Lung (tissue), 12 donors: ENCODE results near the gene TOR4A. TPM values are rescaled to one million over a fixed set of nuclear protein-coding genes. Genes with fewer than 3 reads are reported as not detected.

Source experiments
- ATAC-seq: fragments of 200-7000 bp; cut with Tn5 transposase; one replicate; pipeline ENCODE4 v1.9.1; 2020; ENCODE audit warnings: moderate number of reproducible peaks; ENCODE audit not compliant: insufficient read depth, low FRiP score
- DNase-seq, 3 donors: peaks; one replicate each; pipeline ENCODE4 v3.0.0-alpha.2; 2013 to 2017
- H3K27ac ChIP-seq, 2 donors: one replicate each; pipeline ENCODE4 v1.5.1; 2013; ENCODE audit warnings: mild to moderate bottlenecking in 2 of 2, moderate library complexity in 2 of 2, control low read depth in 1 of 2, inconsistent platforms in 1 of 2, low read depth in 1 of 2, low read length in 1 of 2
- H3K27me3 ChIP-seq, 3 donors: one replicate each; pipeline ENCODE4 v1.5.1; 2013; ENCODE audit warnings: low read length in 2 of 3; ENCODE audit not compliant: control insufficient read depth in 3 of 3, insufficient read depth in 3 of 3
- H3K36me3 ChIP-seq, 4 donors: one replicate each; pipeline ENCODE4 v1.5.1; 2013; ENCODE audit warnings: low read length in 4 of 4, mild to moderate bottlenecking in 1 of 4, moderate library complexity in 1 of 4; ENCODE audit not compliant: control insufficient read depth in 4 of 4, insufficient read depth in 4 of 4
- H3K4me1 ChIP-seq, 5 donors: one replicate each; pipeline ENCODE4 v1.5.1; 2013; ENCODE audit warnings: low read length in 5 of 5, mild to moderate bottlenecking in 2 of 5, moderate library complexity in 1 of 5; ENCODE audit not compliant: control insufficient read depth in 5 of 5, insufficient read depth in 5 of 5
- H3K4me3 ChIP-seq: one replicate; pipeline ENCODE4 v1.5.1; 2013; ENCODE audit warnings: mild to moderate bottlenecking, control low read depth, moderate library complexity
- H3K9ac ChIP-seq, 2 donors: one replicate each; pipeline ENCODE4 v1.5.1; 2013; ENCODE audit warnings: low read length in 2 of 2, control low read depth in 1 of 2; ENCODE audit not compliant: insufficient read depth in 1 of 2
- H3K9me3 ChIP-seq, 4 donors: one replicate each; pipeline ENCODE4 v1.5.1; 2013; ENCODE audit warnings: low read length in 3 of 4, mild to moderate bottlenecking in 1 of 4, moderate library complexity in 1 of 4; ENCODE audit not compliant: control insufficient read depth in 4 of 4, insufficient read depth in 3 of 4
- CTCF ChIP-seq: IDR thresholded peaks from 2 replicates; pipeline ENCODE4 v1.5.1; 2012; ENCODE audit warnings: mild to moderate bottlenecking; ENCODE audit errors: control extremely low read depth, extremely low read depth
- WGBS, 2 donors: extraction: QIAGEN DNeasy Blood & Tissue Kit; methylation state at CpG; one replicate each; pipeline ENCODE4 v1.1.7; 2013; 5-methylcytosine and 5-hydroxymethylcytosine counted together
- polyA plus RNA-seq, 2 donors: library from polyadenylated mRNA; stranded (reverse); fragments of 200-250 nt; gene quantifications; one replicate each; pipeline ENCODE4 v1.2.1, GENCODE V29; 2013
- total RNA-seq, 2 donors: library from RNA; depleted of rRNA in 1 of 2; stranded (reverse); fragments of >200 nt in 1 of 2; gene quantifications; one replicate each; pipeline ENCODE4 v1.2.1, GENCODE V29; 2014 to 2021
- donor health status: control.
- donor health status: control.
- donor health status: Bipolar disorder and iron deficiency.
- donor health status: healthy.
- donor health status: DM: yes; HTN: yes; CAD: no.

Gene TOR4A
- total and polyA plus RNA-seq, 4 donors = 9.6 to 42.5 (median 20.7) TPM

- Histone ChIP-seq H3K4me3 (no peak overlapping the region), H3K36me3 (no peaks in the 10 kb centered on the region), H3K27me3 (peaks cover 0 to 6% (median 0%) of the 10 kb centered on the region in 3 donors), H3K9me3 (peaks cover 0 to 3% (median 0%) of the 10 kb centered on the region in 4 donors), H3K9ac (no peak overlapping the region), H3K27ac (no peak overlapping the region), H3K4me1 (peaks cover 0 to 7% (median 6%) of the 10 kb centered on the region in 5 donors)
- WGBS, 2 donors = 87 to 88% methylated on average over 23 of the region's 23 CpGs
- no peak for TF ChIP-seq CTCF
- ATAC-seq (no peak), DNase-seq (no peak)
Observed at GRCh38 chr9:137231372-137232039, 46.0 kb upstream of the TOR4A start.

GRCh38 chr9:137232101-137232500, 45.4 kb upstream of the TOR4A start:
- H3K4me1 ChIP-seq = peaks cover 0 to 13% (median 7%) of the 10 kb centered on the region in 5 donors
- no peak for TF ChIP-seq CTCF
- H3K9ac ChIP-seq = no peak overlapping the region
- DNase-seq (no peak), ATAC-seq (no peak)
- H3K36me3 ChIP-seq = no peaks in the 10 kb centered on the region
- no peak overlapping the region for H3K27ac ChIP-seq
- no peak overlapping the region for H3K4me3 ChIP-seq
- 69 to 85% methylated on average over 10 of the region's 10 CpGs for whole genome bisulfite sequencing, 2 donors
- peaks cover 0 to 6% (median 0%) of the 10 kb centered on the region in 3 donors for H3K27me3 ChIP-seq
- peaks cover 0 to 3% (median 0%) of the 10 kb centered on the region in 4 donors for H3K9me3 ChIP-seq

DNA sequence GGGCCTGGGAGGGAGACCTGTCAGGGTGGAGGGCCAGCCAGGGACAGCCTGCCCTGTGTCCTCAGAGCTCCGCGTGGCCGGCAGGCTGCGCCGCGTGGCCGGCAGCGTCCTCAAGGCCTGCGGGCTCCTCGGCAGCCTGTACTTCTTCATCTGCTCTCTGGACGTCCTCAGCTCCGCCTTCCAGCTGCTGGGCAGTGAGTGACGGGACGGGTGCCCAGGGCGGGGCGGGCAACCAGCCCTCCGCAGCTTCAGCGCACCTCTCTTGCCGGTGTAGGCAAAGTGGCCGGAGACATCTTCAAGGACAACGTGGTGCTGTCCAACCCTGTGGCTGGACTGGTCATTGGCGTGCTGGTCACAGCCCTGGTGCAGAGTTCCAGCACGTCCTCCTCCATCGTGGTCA, 45.0 kb upstream of the TOR4A start:
- Histone ChIP-seq H3K4me3 (no peak overlapping the region), H3K27ac (no peak overlapping the region), H3K27me3 (peaks cover 0 to 6% (median 0%) of the 10 kb centered on the region in 3 donors), H3K4me1 (peaks cover 0 to 14% (median 7%) of the 10 kb centered on the region in 5 donors), H3K36me3 (no peaks in the 10 kb centered on the region), H3K9ac (no peak overlapping the region), H3K9me3 (peaks cover 0 to 3% (median 0%) of the 10 kb centered on the region in 4 donors)
- TF ChIP-seq CTCF = no peak
- 69 to 81% methylated on average over 22 to 24 of the region's 24 CpGs for WGBS, 2 donors
- ATAC-seq (no peak), DNase-seq (no peak)
